ENCODE results near the gene LCN6. TPM values are rescaled to one million over a fixed set of nuclear protein-coding genes. Genes with fewer than 3 reads are reported as not detected.

The LCN6 gene
- total and polyA plus RNA-seq, 10 of the 15 experiments (the other 5 are each of a cell fraction or from before 2014, with no cell fraction given) = not detected

DNA sequence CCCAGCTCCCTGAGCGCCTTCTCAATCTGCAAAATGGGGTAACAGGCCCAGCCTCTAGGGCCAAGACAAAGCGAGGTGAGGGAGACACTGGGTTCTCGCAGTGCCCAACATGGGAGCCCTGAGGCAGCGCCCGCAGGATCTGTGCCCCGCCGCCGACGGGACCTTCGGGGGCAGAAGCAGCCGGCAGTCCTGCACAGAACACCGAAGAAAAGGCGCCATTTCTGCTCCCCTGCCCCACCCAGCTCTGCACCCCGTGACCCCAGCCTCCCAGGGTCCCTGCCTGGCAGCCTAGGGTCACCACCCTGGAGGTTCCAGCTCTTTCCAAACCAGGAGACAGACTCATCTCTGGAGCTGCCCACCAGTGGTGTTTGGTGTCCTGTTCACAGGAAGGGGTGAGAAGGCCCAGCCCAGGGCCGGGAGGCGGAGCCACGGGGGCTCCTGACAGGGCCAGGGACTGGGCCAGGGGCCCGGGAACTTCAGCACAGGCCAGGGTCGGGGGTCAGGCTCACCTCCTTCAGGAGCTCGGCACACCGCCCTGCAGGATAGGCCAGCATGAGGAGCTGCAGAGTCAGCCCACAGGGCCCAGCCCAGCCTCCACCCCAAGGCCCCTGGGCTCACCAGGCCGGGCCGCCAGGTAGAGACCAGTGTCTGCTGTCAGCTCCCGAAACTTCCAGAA lies 6.4 kb upstream of the LCN6 start (continued):
- TF ChIP-seq, protein P1, sequence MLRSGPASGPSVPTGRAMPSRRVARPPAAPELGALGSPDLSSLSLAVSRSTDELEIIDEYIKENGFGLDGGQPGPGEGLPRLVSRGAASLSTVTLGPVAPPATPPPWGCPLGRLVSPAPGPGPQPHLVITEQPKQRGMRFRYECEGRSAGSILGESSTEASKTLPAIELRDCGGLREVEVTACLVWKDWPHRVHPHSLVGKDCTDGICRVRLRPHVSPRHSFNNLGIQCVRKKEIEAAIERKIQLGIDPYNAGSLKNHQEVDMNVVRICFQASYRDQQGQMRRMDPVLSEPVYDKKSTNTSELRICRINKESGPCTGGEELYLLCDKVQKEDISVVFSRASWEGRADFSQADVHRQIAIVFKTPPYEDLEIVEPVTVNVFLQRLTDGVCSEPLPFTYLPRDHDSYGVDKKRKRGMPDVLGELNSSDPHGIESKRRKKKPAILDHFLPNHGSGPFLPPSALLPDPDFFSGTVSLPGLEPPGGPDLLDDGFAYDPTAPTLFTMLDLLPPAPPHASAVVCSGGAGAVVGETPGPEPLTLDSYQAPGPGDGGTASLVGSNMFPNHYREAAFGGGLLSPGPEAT (IDR thresholded peaks at IDR 0.05; ENCODE audit: low read depth) = no peak
- TF ChIP-seq KAT2A (conservative IDR thresholded peaks at IDR 0.05; ENCODE audit: control insufficient read depth, low read depth, low read length) (no peak), ZZZ3 (IDR thresholded peaks at IDR 0.05; ENCODE audit: control insufficient read depth, insufficient read length, low read depth) (no peak), BCL3 (IDR thresholded peaks at IDR 0.05; ENCODE audit: borderline replicate concordance, insufficient read depth, low read depth, low read length, poor library complexity, severe bottlenecking) (no peak), NBN (IDR thresholded peaks at IDR 0.05) (no peak), BMI1 (IDR thresholded peaks at IDR 0.05; ENCODE audit: borderline replicate concordance) (no peak), NRF1 (conservative IDR thresholded peaks at IDR 0.05; ENCODE audit: low read depth, low read length) (no peak)
- TF ChIP-seq, protein P2, sequence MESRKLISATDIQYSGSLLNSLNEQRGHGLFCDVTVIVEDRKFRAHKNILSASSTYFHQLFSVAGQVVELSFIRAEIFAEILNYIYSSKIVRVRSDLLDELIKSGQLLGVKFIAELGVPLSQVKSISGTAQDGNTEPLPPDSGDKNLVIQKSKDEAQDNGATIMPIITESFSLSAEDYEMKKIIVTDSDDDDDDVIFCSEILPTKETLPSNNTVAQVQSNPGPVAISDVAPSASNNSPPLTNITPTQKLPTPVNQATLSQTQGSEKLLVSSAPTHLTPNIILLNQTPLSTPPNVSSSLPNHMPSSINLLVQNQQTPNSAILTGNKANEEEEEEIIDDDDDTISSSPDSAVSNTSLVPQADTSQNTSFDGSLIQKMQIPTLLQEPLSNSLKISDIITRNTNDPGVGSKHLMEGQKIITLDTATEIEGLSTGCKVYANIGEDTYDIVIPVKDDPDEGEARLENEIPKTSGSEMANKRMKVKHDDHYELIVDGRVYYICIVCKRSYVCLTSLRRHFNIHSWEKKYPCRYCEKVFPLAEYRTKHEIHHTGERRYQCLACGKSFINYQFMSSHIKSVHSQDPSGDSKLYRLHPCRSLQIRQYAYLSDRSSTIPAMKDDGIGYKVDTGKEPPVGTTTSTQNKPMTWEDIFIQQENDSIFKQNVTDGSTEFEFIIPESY (IDR thresholded peaks at IDR 0.05) = no peak
